ENCODE measurements around the gene TBX5. TPM values are rescaled to one million over a fixed set of nuclear protein-coding genes. Genes with fewer than 3 reads are reported as not detected.

TBX5 gene
- total and polyA plus RNA-seq, 2 donors from 2014 or later: not detected

- Histone ChIP-seq H3K4me1 (ENCODE audit: control insufficient read depth in 2 of 3, insufficient read depth in 2 of 3, low read depth in 1 of 3, low read length in 3 of 3) (no peaks in the 10 kb centered on the region), H3K27ac (ENCODE audit: low read depth in 2 of 2, low read length in 2 of 2) (no peak overlapping the region), H3K4me3 (ENCODE audit: low read length in 3 of 3) (no peak overlapping the region), H3K36me3 (ENCODE audit: control insufficient read depth in 2 of 3, insufficient read depth in 3 of 3, low read length in 3 of 3) (no peaks in the 10 kb centered on the region), H3K27me3 (ENCODE audit: control insufficient read depth, insufficient read depth, low read length) (peaks cover 81% of the 10 kb centered on the region), H3K9ac (ENCODE audit: low read length in 3 of 3) (no peak overlapping the region), H3K9me3 (ENCODE audit: control insufficient read depth in 2 of 3, insufficient read depth in 1 of 3, low read length in 3 of 3) (no peaks in the 10 kb centered on the region)
- no peak for TF ChIP-seq CTCF (IDR thresholded peaks at IDR 0.05; ENCODE audit: borderline replicate concordance, extremely low read depth, insufficient read depth)
- DNase-seq (no peak), FAIRE-seq (no peak)
- intact Hi-C loops (cut with DNase I): no loop called here
These were observed 2.3 kb downstream of the TBX5 start for GRCh38 chr12:114403690-114404066.

GRCh38 chr12:114403011-114403689 is 2.8 kb downstream of the TBX5 start:
- H3K27ac ChIP-seq (ENCODE audit: low read depth in 2 of 2, low read length in 2 of 2): no peak overlapping the region
- H3K4me1 ChIP-seq (ENCODE audit: control insufficient read depth in 2 of 3, insufficient read depth in 2 of 3, low read depth in 1 of 3, low read length in 3 of 3): no peaks in the 10 kb centered on the region
- H3K4me3 ChIP-seq (ENCODE audit: low read length in 3 of 3): no peak overlapping the region
- no peak overlapping the region for H3K9ac ChIP-seq (ENCODE audit: low read length in 3 of 3)
- no peaks in the 10 kb centered on the region for H3K9me3 ChIP-seq (ENCODE audit: control insufficient read depth in 2 of 3, insufficient read depth in 1 of 3, low read length in 3 of 3)
- DNase-seq (peak in 3 of 5 donors; percentile 53 to 63 (median 57)), FAIRE-seq (no peak)
- H3K27me3 ChIP-seq (ENCODE audit: control insufficient read depth, insufficient read depth, low read length): peaks cover 81% of the 10 kb centered on the region
- intact Hi-C loops (cut with DNase I): no loop called here
- TF ChIP-seq CTCF (IDR thresholded peaks at IDR 0.05; ENCODE audit: borderline replicate concordance, extremely low read depth, insufficient read depth): no peak
- H3K36me3 ChIP-seq (ENCODE audit: control insufficient read depth in 2 of 3, insufficient read depth in 3 of 3, low read length in 3 of 3): no peaks in the 10 kb centered on the region

GRCh38 chr12:114402084-114402717 is 3.7 kb downstream of the TBX5 start:
- Histone ChIP-seq H3K9ac (ENCODE audit: low read length in 3 of 3) (no peak overlapping the region), H3K27ac (ENCODE audit: low read depth in 2 of 2, low read length in 2 of 2) (no peak overlapping the region), H3K9me3 (ENCODE audit: control insufficient read depth in 2 of 3, insufficient read depth in 1 of 3, low read length in 3 of 3) (no peaks in the 10 kb centered on the region), H3K4me1 (ENCODE audit: control insufficient read depth in 2 of 3, insufficient read depth in 2 of 3, low read depth in 1 of 3, low read length in 3 of 3) (no peaks in the 10 kb centered on the region), H3K27me3 (ENCODE audit: control insufficient read depth, insufficient read depth, low read length) (peaks cover 79% of the 10 kb centered on the region), H3K36me3 (ENCODE audit: control insufficient read depth in 2 of 3, insufficient read depth in 3 of 3, low read length in 3 of 3) (no peaks in the 10 kb centered on the region), H3K4me3 (ENCODE audit: low read length in 3 of 3) (no peak overlapping the region)
- TF ChIP-seq CTCF (IDR thresholded peaks at IDR 0.05; ENCODE audit: borderline replicate concordance, extremely low read depth, insufficient read depth): no peak
- FAIRE-seq (no peak), DNase-seq (no peak)
- intact Hi-C loops (cut with DNase I): no loop called here
